Measurements from ENCODE around the gene BCAT1.

GRCh38 chr12:24919346-24920001 lies 29.4 kb downstream of the BCAT1 start:
- TF ChIP-seq CTCF (IDR thresholded peaks at IDR 0.05; ENCODE audit: poor library complexity) (no peak), EZH2 (IDR thresholded peaks at IDR 0.05; ENCODE audit: borderline replicate concordance) (no peak)

Measured in hepatocyte (in vitro differentiated cells).